Mesothelial cell of epicardium (in vitro differentiated cells): Measurements from ENCODE around the gene TTLL11. TPM values are rescaled to one million over a fixed set of nuclear protein-coding genes. Genes with fewer than 3 reads are reported as not detected.
"Not testable (repeated sequence)": the region's sequence is repeated elsewhere in the genome, so short reads cannot be mapped to it uniquely, and the experiment has no call there.

Source experiments
- DNase-seq, 2 experiments: peaks; one replicate each; pipeline ENCODE4 v3.0.0; 2021; ENCODE audit warnings: low spot score in 2 of 2; ENCODE audit not compliant: unreplicated experiment in 2 of 2
- H3K27ac Mint-ChIP-seq: 2 replicates; pipeline ENCODE4 v1.8.0; 2021; ENCODE audit warnings: mixed read lengths
- H3K27me3 Mint-ChIP-seq: 2 replicates; pipeline ENCODE4 v1.8.0; 2021; ENCODE audit warnings: low read depth, mixed read lengths
- H3K36me3 Mint-ChIP-seq: 2 replicates; pipeline ENCODE4 v1.8.0; 2021; ENCODE audit warnings: mixed read lengths
- H3K4me1 Mint-ChIP-seq: 2 replicates; pipeline ENCODE4 v1.8.0; 2021; ENCODE audit warnings: mixed read lengths
- H3K4me3 Mint-ChIP-seq: 2 replicates; pipeline ENCODE4 v1.8.0; 2021; ENCODE audit warnings: mild to moderate bottlenecking, moderate library complexity, mixed read lengths
- H3K9me3 Mint-ChIP-seq: 2 replicates; pipeline ENCODE4 v1.8.0; 2021; ENCODE audit warnings: mixed read lengths
- CTCF ChIP-seq: fragments of 200-600 bp; sonication (generic); IDR thresholded peaks from one replicate; pipeline ENCODE4 v1.5.0; 2021; ENCODE audit warnings: antibody characterized with exemption; ENCODE audit not compliant: unreplicated experiment
- total RNA-seq: library from RNA; stranded (reverse); gene quantifications from 3 replicates; pipeline ENCODE4 v1.2.1, GENCODE V29; 2021

TTLL11 gene
- total RNA-seq, 1 donor from 2014 or later: 4.8 TPM

DNA sequence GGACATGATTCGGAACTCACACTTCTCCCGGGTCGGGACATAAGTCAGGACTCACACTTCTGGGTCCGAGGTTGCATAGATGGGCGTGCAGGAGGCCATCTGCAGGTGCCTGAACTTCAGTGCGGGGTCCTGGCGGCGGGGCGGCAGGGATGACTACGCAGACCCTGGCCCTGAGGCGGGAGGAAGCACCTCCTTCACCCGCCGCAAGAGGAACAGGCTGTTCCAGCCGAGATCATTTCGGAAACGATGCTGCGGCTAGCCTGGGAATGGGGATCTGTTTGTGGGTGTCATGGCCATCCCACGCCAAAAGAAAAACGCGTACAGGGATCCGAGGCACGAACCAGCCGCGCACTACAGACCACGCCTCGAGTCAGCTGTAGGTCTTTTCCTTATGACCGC is 196.6 kb downstream of the TTLL11 start:
- Mint-ChIP-seq H3K27ac (no peak overlapping the region), H3K9me3 (peaks cover 9% of the 10 kb centered on the region), H3K27me3 (peaks cover 1% of the 10 kb centered on the region), H3K36me3 (peaks cover 5% of the 10 kb centered on the region), H3K4me1 (peaks cover 2% of the 10 kb centered on the region), H3K4me3 (no peak overlapping the region)
- TF ChIP-seq CTCF: no peak
- DNase-seq: no peak

DNA sequence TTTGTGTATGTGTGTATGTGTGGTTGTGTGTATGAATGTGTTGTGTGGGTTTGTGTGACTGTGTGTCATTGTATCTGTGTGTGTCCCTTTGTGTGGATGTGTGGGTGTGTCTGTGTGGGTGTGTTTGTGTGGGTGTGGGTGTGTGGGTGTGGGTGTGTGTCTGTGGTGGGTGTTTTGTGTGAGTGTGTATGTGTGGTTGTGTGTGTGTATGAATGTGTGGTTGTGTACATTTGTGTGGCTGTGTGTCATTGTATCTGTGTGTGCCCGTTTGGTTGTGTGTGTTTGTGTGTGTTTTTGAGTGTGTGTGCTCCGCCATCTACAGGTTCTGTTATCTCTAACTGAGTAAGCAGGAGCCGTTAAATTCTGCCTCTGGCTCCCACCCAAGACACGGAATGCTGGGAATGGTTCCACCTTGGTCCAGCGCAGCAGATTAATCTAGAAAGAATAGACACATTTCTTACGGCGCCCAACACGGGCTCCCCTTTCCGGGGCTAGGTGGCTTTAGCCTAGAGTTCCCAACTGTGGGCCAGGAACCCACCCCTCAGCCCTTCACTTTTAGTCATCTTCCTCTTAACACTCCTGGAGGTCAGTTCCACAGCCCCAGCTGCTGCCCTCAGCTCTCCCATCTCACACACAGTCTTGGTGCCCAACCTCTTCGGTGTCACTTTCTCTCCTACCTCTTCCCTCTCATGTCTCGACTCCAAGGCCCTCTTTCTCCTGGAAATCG is 197.1 kb downstream of the TTLL11 start:
- peaks cover 5% of the 10 kb centered on the region for H3K36me3 Mint-ChIP-seq
- peaks cover 9% of the 10 kb centered on the region for H3K9me3 Mint-ChIP-seq
- no peak for DNase-seq
- peaks cover 1% of the 10 kb centered on the region for H3K4me1 Mint-ChIP-seq
- no peak overlapping the region for H3K27ac Mint-ChIP-seq
- TF ChIP-seq CTCF: no peak
- no peak overlapping the region for H3K4me3 Mint-ChIP-seq
- H3K27me3 Mint-ChIP-seq: peaks cover 2% of the 10 kb centered on the region

- no peak for DNase-seq
- peaks cover 3% of the 10 kb centered on the region for H3K36me3 Mint-ChIP-seq
- no peak overlapping the region for H3K27ac Mint-ChIP-seq
- no peak for TF ChIP-seq CTCF
- H3K9me3 Mint-ChIP-seq: peaks cover 6% of the 10 kb centered on the region
- peaks cover 1% of the 10 kb centered on the region for H3K4me1 Mint-ChIP-seq
- peaks cover 3% of the 10 kb centered on the region for H3K27me3 Mint-ChIP-seq
- H3K4me3 Mint-ChIP-seq: no peak overlapping the region
These were observed 197.8 kb downstream of the TTLL11 start for GRCh38 chr9:121895358-121895757.

GRCh38 chr9:121894380-121894779 is 198.7 kb downstream of the TTLL11 start:
- DNase-seq, H3K27me3 Mint-ChIP-seq, H3K36me3 Mint-ChIP-seq, H3K27ac Mint-ChIP-seq, H3K4me1 Mint-ChIP-seq, H3K4me3 Mint-ChIP-seq, H3K9me3 Mint-ChIP-seq: not testable (repeated sequence)

DNA sequence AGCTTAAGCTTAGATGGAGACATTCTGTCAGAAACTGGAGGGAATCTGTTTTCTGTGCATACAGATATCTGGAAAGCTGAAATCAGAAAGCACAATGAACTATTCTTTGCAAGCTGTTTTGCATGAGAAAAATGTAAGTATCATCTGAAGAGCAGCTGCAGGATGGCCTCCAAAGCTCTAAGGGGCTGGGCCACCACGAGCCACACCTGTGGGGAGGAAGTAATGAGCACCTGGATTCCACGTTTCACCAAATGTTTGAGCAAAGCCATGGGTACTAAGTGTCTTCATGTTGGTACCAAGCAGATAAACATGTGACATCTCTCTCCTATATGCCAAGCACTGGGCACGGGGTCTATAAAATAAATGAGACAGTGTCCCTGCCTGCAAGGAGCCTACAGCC is 199.3 kb downstream of the TTLL11 start:
- Mint-ChIP-seq H3K4me3 (no peak overlapping the region), H3K9me3 (no peaks in the 10 kb centered on the region), H3K36me3 (no peaks in the 10 kb centered on the region), H3K4me1 (peaks cover 1% of the 10 kb centered on the region), H3K27me3 (peaks cover 3% of the 10 kb centered on the region), H3K27ac (no peak overlapping the region)
- DNase-seq: no peak
- TF ChIP-seq CTCF: no peak

DNA sequence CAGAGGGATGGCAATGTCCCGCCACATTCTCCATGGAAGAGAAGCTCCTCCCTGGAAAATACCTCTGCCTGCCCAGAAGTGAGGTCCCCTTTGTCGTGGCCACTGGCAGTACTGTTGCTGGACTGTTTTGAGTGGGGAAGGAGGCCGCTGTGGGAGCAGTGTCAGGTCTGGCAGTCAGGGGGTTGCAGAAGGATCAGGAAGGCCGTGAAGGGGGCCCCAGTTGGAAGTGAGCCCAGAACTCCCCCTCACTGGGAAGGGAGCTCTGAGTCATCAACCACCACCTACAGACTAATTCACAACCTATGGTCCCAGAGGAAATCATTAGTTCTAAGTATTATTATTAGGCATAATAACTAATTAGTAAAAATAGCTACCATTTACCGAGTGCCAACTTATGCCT is 200.4 kb downstream of the TTLL11 start:
- Mint-ChIP-seq H3K36me3 (no peaks in the 10 kb centered on the region), H3K9me3 (no peaks in the 10 kb centered on the region), H3K27me3 (peaks cover 3% of the 10 kb centered on the region), H3K4me1 (peaks cover 5% of the 10 kb centered on the region), H3K4me3 (no peak overlapping the region), H3K27ac (no peak overlapping the region)
- DNase-seq: no peak
- no peak for TF ChIP-seq CTCF
